NCI-H82 (cell line): ENCODE data around the gene LYZL6.
"Not testable (repeated sequence)": the region's sequence is repeated elsewhere in the genome, so short reads cannot be mapped to it uniquely, and the experiment has no call there.

Experiments
- DNase-seq: peaks from one replicate; lab custom pipeline; 2025; lab: John Stamatoyannopoulos, UW

LYZL6 gene

GRCh38 chr17:35906926-35907637, 36.4 kb downstream of the LYZL6 start:
- no peak for DNase-seq

GRCh38 chr17:35906191-35906925, 37.2 kb downstream of the LYZL6 start:
- DNase-seq: no peak

- DNase-seq: no peak
Observed at GRCh38 chr17:35903451-35903850, 40.1 kb downstream of the LYZL6 start.

- DNase-seq: no peak
Observed at GRCh38 chr17:35901631-35902175, 41.8 kb downstream of the LYZL6 start.

GRCh38 chr17:35900708-35901480, 42.6 kb downstream of the LYZL6 start:
- no peak for DNase-seq

GRCh38 chr17:35900280-35900679, 43.2 kb downstream of the LYZL6 start:
- DNase-seq: no peak

- DNase-seq: no peak
Observed at GRCh38 chr17:35898283-35899070, 45.0 kb downstream of the LYZL6 start.

- DNase-seq: not testable (repeated sequence)
Observed at GRCh38 chr17:35897772-35898171, 45.7 kb downstream of the LYZL6 start.

- no peak for DNase-seq
Observed at GRCh38 chr17:35895636-35896587, 47.6 kb downstream of the LYZL6 start.

- no peak for DNase-seq
Observed at GRCh38 chr17:35894206-35894605, 49.3 kb downstream of the LYZL6 start.

- no peak for DNase-seq
Observed at GRCh38 chr17:35893751-35894150, 49.8 kb downstream of the LYZL6 start.

- DNase-seq: no peak
Observed at GRCh38 chr17:35892091-35893035, 51.1 kb downstream of the LYZL6 start.

GRCh38 chr17:35891269-35891668, 52.2 kb downstream of the LYZL6 start:
- DNase-seq: no peak

GRCh38 chr17:35890774-35891155, 52.7 kb downstream of the LYZL6 start:
- no peak for DNase-seq

- DNase-seq: no peak
Observed at GRCh38 chr17:35889818-35890773, 53.4 kb downstream of the LYZL6 start.

GRCh38 chr17:35889241-35889640, 54.3 kb downstream of the LYZL6 start:
- no peak for DNase-seq
